ENCODE data around the gene HSPD1.

DNA sequence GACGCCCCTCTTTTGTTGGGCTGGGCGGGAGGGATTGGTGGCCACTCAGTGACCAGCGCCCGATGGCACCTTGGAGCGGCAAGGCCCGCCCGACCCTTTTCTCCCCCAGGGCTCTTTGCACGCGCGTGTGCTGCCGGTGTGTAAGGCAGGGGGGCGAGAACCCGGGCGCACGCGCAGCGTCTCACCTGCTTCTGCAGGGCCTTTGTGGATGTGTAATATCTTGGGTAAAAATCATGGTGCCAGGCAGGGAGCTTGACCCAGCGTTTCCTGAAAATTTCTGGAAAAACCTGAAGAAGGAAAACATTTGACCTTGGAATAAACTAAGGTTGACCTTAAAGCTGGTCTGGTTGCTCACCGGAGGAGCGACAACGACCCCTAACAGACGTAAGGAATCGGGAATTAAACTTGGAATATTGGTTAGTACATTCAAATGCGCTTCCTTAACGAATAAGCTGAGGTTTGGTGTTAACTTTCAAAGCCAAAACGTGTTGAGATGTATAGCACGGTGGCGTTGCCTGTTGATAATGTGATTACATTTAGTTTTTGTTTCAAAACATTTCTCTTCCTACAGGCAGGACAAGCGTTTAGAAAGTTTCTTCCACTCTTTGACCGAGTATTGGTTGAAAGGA, 977 bp upstream of the HSPD1 start:
- TF ChIP-seq CTCF (conservative IDR thresholded peaks at IDR 0.05; ENCODE audit: low read length) (no peak), EZH2phosphoT487 (IDR thresholded peaks at IDR 0.05; ENCODE audit: borderline replicate concordance) (no peak)

All from Loucy (cell line).